Esophagus muscularis mucosa (tissue), 4 donors: ENCODE measurements around the gene PTN. TPM values are rescaled to one million over a fixed set of nuclear protein-coding genes. Genes with fewer than 3 reads are reported as not detected.

ENCODE experiments used
- DNase-seq: peaks from one replicate; pipeline ENCODE4 v3.0.0-alpha.2; 2017; ENCODE audit errors: extremely low spot score
- H3K27ac ChIP-seq, 4 donors: fragments of 200-600 bp; sonication (generic); replicated peaks in 1 of 4; 1 replicate in 3 of 4; 2 replicates in 1 of 4; pipeline ENCODE4 v1.5.1; 2016 to 2019; ENCODE audit warnings: mild to moderate bottlenecking in 1 of 4
- H3K27me3 ChIP-seq, 4 donors: fragments of 200-600 bp; sonication (generic); one replicate each; pipeline versions ENCODE4 v1.5.1 to v1.6.0; 2016 to 2019
- H3K36me3 ChIP-seq, 4 donors: fragments of 200-600 bp; sonication (generic); one replicate each; pipeline ENCODE4 v1.5.1; 2016 to 2019
- H3K4me1 ChIP-seq, 4 donors: fragments of 200-600 bp; sonication (generic); one replicate each; pipeline ENCODE4 v1.5.1; 2016 to 2019
- H3K4me3 ChIP-seq, 4 donors: fragments of 200-600 bp; sonication (generic); 1 replicate in 2 of 4; 2 replicates in 2 of 4; pipeline ENCODE4 v1.5.1; 2016 to 2019; ENCODE audit warnings: mild to moderate bottlenecking in 4 of 4, moderate library complexity in 1 of 4
- H3K9me3 ChIP-seq, 4 donors: fragments of 200-600 bp; sonication (generic); 1 replicate in 3 of 4; 2 replicates in 1 of 4; pipeline ENCODE4 v1.5.1; 2016 to 2019
- CTCF ChIP-seq, 3 experiments: fragments of 200-600 bp in 2 of 3; fragments of 450-650 bp in 1 of 3; sonication (generic) in 2 of 3; IDR thresholded peaks; one replicate each; pipeline ENCODE4 v1.5.1; 2017 to 2019; ENCODE audit warnings: antibody characterized with exemption in 3 of 3, mild to moderate bottlenecking in 2 of 3, moderate library complexity in 1 of 3
- EP300 ChIP-seq: sonication (generic); formaldehyde crosslinking; IDR thresholded peaks from one replicate; pipeline ENCODE4 v1.6.1; 2017; ENCODE audit warnings: antibody characterized with exemption
- POLR2A ChIP-seq: fragments of 450-650 bp; IDR thresholded peaks from one replicate; pipeline ENCODE4 v1.6.1; 2017; ENCODE audit warnings: antibody characterized with exemption, moderate library complexity, mild to moderate bottlenecking, low read depth
- POLR2AphosphoS5 ChIP-seq, 2 donors: sonication (generic); formaldehyde crosslinking; IDR thresholded peaks; one replicate each; pipeline ENCODE4 v1.6.1; 2017; ENCODE audit warnings: antibody characterized with exemption in 2 of 2
- WGBS: methylation state at CpG from one replicate; pipeline ENCODE4 v1.1.5; 2018; 5-methylcytosine and 5-hydroxymethylcytosine counted together
- intact Hi-C: fragments of 100-400 bp; cut with DNase I; formaldehyde crosslinking; loops from one replicate; pipeline ENCODE4 v1.15.1; 2023
- total RNA-seq, 4 donors: library from RNA; depleted of rRNA; stranded (reverse); fragments of >200 nt; gene quantifications; one replicate each; pipeline versions ENCODE4 v1.1.0 to v1.2.1, GENCODE V29; 2016

Gene PTN
- total RNA-seq, 4 donors from 2014 or later: 5.4 to 9.2 (median 7.1) TPM

GRCh38 chr7:137235434-137235833, 108.1 kb downstream of the PTN start:
- H3K27me3 ChIP-seq: no peaks in the 10 kb centered on the region
- H3K4me1 ChIP-seq: no peaks in the 10 kb centered on the region
- TF ChIP-seq POLR2AphosphoS5 (IDR thresholded peaks at IDR 0.05): no peak
- no peak for TF ChIP-seq CTCF (IDR thresholded peaks at IDR 0.05)
- TF ChIP-seq EP300: no peak
- TF ChIP-seq POLR2A: no peak
- no peak overlapping the region for H3K27ac ChIP-seq
- intact Hi-C loops: no loop called here
- H3K36me3 ChIP-seq: no peaks in the 10 kb centered on the region
- DNase-seq: no peak
- H3K9me3 ChIP-seq: no peaks in the 10 kb centered on the region
- no peak overlapping the region for H3K4me3 ChIP-seq
- 77% methylated on average over 1 of the region's 1 CpG for WGBS

GRCh38 chr7:137231167-137231566, 112.4 kb downstream of the PTN start:
- no peak for DNase-seq
- Histone ChIP-seq H3K36me3 (no peaks in the 10 kb centered on the region), H3K4me1 (no peaks in the 10 kb centered on the region), H3K27ac (no peak overlapping the region), H3K27me3 (no peaks in the 10 kb centered on the region), H3K9me3 (no peaks in the 10 kb centered on the region), H3K4me3 (no peak overlapping the region)
- 90% methylated on average over 2 of the region's 2 CpGs for whole genome bisulfite sequencing
- intact Hi-C loops: no loop called here
- TF ChIP-seq EP300: no peak
- TF ChIP-seq POLR2A: no peak
- TF ChIP-seq POLR2AphosphoS5 (IDR thresholded peaks at IDR 0.05): no peak
- TF ChIP-seq CTCF (IDR thresholded peaks at IDR 0.05): no peak

- DNase-seq: no peak
- TF ChIP-seq CTCF (IDR thresholded peaks at IDR 0.05) (no peak), EP300 (no peak), POLR2AphosphoS5 (IDR thresholded peaks at IDR 0.05) (no peak), POLR2A (no peak)
- Histone ChIP-seq H3K9me3 (no peaks in the 10 kb centered on the region), H3K27ac (no peak overlapping the region), H3K27me3 (no peaks in the 10 kb centered on the region), H3K36me3 (no peaks in the 10 kb centered on the region), H3K4me3 (no peak overlapping the region), H3K4me1 (no peaks in the 10 kb centered on the region)
- 92% methylated on average over 3 of the region's 3 CpGs for WGBS
- intact Hi-C loops: no loop called here
These were observed 122.1 kb downstream of the PTN start for GRCh38 chr7:137221467-137221866.

- no peaks in the 10 kb centered on the region for H3K4me1 ChIP-seq
- H3K27ac ChIP-seq: no peak overlapping the region
- H3K27me3 ChIP-seq: no peaks in the 10 kb centered on the region
- intact Hi-C loops: no loop called here
- H3K36me3 ChIP-seq: no peaks in the 10 kb centered on the region
- no peak overlapping the region for H3K4me3 ChIP-seq
- no peak for DNase-seq
- H3K9me3 ChIP-seq: no peaks in the 10 kb centered on the region
- TF ChIP-seq EP300 (no peak), CTCF (IDR thresholded peaks at IDR 0.05) (no peak), POLR2A (no peak), POLR2AphosphoS5 (IDR thresholded peaks at IDR 0.05) (no peak)
- 91% methylated on average over 2 of the region's 2 CpGs for WGBS
These were observed 129.8 kb downstream of the PTN start for GRCh38 chr7:137213744-137214143.

- peaks cover 0 to 6% (median 2%) of the 10 kb centered on the region in 4 donors for H3K9me3 ChIP-seq
- no peaks in the 10 kb centered on the region for H3K4me1 ChIP-seq
- no peaks in the 10 kb centered on the region for H3K36me3 ChIP-seq
- H3K27me3 ChIP-seq: no peaks in the 10 kb centered on the region
- WGBS: 81% methylated on average over 5 of the region's 5 CpGs
- no peak for DNase-seq
- H3K4me3 ChIP-seq: no peak overlapping the region
- no peak overlapping the region for H3K27ac ChIP-seq
- intact Hi-C loops: no loop called here
- no peak for TF ChIP-seq EP300
- TF ChIP-seq CTCF (IDR thresholded peaks at IDR 0.05): no peak
- no peak for TF ChIP-seq POLR2AphosphoS5 (IDR thresholded peaks at IDR 0.05)
- TF ChIP-seq POLR2A: no peak
These were observed 134.2 kb downstream of the PTN start for GRCh38 chr7:137209151-137209817.
